ENCODE data around the gene CALB2.

DNA sequence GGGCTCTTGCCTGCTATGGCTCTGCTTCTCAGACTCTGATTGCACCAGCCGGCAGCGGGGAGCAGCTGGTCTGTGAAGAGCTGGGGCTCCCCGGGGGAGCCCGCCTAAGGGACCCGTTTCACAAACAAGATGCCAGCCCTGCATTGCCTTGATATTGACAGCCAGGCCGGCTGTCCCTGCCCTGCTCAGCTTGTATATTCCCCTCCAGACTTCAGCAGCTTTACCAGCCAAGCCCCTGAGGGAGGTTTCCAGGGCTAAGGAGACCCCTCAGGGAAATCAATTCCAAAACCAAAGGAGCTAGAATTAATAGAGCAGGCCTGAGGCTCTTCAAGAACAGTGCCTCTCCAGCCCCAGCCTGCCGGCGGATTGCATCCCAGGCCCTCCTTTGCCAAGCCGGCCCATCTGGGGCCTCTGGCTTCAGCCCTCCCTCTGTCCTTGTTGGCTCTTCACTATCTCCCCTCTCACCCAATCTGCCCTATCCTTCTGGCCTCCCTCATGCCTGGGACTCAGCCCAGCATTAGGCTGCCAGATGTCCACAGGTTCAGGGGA lies 5.7 kb downstream of the CALB2 start:
- TF ChIP-seq, protein P1, sequence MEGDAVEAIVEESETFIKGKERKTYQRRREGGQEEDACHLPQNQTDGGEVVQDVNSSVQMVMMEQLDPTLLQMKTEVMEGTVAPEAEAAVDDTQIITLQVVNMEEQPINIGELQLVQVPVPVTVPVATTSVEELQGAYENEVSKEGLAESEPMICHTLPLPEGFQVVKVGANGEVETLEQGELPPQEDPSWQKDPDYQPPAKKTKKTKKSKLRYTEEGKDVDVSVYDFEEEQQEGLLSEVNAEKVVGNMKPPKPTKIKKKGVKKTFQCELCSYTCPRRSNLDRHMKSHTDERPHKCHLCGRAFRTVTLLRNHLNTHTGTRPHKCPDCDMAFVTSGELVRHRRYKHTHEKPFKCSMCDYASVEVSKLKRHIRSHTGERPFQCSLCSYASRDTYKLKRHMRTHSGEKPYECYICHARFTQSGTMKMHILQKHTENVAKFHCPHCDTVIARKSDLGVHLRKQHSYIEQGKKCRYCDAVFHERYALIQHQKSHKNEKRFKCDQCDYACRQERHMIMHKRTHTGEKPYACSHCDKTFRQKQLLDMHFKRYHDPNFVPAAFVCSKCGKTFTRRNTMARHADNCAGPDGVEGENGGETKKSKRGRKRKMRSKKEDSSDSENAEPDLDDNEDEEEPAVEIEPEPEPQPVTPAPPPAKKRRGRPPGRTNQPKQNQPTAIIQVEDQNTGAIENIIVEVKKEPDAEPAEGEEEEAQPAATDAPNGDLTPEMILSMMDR (IDR thresholded peaks at IDR 0.05), result no peak
- TF ChIP-seq POLR2A (IDR thresholded peaks at IDR 0.05), result no peak

All from body of pancreas (tissue), 4 donors.